Stimulated activated CD4-positive, alpha-beta T cell treated with anti-CD3 and anti-CD28 coated beads, Interleukin-15, amount 100 ng/mL, for 24 hours (primary cell): ENCODE results near the gene MYH10.
"Not testable (repeated sequence)": the region's sequence is repeated elsewhere in the genome, so short reads cannot be mapped to it uniquely, and the experiment has no call there.

Experiments
- DNase-seq: peaks from one replicate; pipeline ENCODE4 v3.0.0-alpha.2; 2020

Gene MYH10

DNA sequence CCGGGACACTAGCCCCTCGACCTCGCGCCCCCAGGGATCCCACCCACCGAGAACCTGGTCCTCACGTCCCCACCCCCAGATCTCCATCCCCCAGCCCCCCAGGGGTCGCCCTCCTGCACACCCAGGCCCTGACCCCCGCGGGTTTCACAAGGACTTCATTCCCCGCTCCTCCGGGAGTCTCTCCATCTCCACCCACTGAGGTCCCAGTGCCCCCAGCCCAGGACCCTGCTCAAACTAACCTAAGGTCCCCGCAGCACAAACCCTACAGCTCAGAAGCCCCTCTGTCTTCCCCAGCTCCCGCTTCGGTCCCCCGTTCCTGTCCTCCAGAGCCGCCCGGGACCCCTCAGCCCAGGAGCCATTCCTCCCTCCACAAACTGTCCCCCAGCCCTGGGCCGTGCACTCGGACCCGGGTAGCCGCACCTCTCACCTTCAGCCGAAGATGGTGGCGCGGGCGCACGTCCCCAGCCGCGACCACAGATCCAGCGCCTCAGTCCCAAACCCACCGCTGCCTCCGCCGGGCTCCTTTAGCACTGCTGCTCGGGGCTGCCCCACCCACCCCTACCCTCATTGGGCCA, at the start of gene MYH10:
MYH10 (minus strand) TSS at position 499 of the 575 bp plus-strand sequence. CDS start 7,479 bp downstream, outside the sequence.
- DNase-seq, result no peak

DNA sequence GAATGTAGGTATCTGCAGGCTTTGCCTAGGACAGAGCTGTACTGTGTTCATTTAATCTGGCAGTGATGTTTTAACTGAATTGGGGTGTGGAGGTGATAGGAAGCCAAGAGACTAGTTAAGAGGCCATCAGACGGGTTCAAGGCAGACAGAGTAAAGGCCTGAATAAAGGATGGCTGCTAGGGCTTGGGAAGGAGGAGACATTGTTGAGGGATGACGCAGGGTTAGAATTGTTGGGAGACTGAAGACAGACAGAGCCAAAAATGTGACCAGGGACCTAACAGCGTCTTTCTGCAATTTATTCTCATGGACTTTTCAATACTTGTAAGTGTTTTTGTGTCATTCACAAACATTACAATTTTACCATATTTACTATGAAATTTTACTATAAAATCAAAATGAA, 48.6 kb upstream of the MYH10 start:
- no peak for DNase-seq

DNA sequence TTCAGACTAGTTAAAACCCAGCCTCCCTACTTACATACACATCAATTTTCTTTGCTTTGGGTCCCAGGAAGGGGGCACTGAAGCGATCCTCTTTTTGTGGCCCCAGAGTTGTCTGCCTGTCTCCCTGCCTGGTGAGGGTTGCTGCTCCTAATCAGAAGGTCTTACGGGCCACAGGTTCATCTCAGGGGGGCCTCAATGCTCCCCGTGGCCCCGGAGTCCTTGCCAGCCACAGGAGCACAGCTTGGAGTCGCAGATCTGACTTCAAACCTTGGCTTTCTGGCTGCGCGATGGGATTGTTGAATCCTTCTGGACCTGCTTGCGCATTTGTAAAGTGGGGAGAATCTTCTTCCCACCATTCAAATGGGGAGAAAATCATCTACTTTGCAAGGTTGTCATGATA, 44.8 kb upstream of the MYH10 start:
- DNase-seq, result no peak

DNA sequence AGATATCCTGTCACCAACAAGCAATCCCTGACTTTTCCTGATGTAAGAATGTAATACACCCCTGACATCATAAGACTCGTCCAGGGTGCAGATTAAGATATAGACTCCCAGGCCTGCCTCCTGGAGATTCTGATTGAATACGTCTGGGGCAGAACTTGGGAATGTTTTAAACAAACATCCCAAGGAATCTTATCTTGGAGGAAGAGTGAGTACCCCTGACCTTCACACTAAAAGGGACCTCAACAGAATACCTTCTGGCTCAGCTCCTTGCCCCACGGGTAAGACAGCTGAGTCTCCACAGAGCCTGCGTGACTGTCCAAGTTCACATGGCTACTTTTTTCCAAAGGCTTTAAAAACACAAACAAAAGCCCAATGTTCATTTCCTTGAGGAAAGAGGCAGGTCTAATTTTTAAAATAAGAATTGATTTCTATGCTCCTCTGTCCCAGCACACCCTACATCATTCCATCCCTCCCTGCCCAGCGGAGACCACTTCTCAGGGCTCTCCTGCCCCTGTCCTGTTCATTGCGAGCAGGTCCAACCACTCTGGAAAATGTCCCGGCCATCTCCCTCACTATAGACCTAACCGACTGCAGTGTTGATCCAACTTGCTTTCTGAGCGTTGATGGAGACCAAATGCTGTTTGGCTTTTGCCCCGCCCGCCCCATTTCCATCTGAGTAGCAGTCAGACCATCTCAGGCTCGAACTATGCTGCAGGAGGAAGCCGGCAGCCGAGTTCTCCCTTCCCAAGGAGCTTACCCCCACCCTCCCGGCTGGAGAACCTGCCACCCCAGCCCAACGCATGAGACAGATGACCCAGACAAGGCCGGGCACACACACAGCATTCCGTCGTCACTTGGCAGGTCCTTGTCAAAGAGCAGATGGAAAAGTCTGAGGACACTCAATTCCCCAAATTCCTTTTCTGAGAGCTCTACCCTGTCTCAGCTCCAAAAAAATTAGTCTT, 44.1 kb upstream of the MYH10 start:
- no peak for DNase-seq

DNA sequence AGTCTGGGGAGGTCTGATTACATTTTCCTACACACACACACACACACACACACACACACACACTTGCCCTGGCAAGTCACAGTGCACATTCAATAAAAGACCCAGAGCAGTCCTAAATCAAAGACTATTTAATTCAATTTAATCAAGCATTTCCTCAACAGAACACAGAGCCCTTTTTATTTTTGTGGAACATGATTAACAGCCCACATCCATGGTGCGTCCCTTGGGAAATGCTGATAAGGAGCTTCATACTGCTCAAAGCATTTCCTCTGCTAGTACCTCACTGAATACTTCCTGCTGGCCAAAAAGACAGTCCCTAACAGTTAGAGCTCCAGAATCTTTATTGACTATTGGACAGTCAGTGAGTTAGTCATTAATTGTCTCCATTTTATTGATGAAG, 43.1 kb upstream of the MYH10 start:
- no peak for DNase-seq

DNA sequence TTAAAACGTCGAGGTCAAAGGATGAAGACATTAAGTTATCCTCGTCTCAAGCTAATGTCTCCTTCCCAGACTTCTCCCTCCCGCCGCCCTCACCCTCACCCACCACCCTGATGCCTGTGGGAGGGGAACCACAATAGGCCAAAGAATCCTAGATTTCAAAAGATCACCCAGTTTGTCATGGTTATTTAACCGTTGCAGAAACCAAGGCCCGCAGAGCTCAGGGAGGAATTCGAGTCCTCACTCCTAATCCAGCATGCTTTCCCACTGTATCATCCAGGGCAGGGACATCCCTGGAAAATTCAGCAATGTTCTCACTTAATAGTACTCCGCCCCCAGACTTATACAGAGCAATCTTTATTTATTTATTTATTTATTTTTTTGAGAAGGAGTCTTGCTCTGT, 41.8 kb upstream of the MYH10 start:
- no peak for DNase-seq

DNA sequence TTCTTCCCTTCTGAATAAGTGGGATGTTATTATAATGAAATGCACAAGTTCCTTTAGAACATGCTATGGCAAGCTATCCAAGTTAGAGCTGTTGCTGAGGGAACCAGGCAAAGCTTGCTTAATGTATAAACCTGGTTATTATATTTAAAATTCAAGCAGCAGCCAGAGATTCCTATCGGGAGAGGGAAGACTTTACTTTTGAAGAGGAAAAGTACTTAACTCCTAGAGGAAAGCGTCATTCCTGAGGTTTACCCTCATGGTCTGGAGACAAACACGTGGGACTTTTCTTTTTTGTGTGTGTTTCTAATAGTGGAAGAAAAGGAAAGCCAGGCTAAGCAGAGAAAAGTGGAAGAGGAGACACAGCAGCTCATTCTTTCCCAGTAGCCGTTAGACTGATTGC, 39.9 kb upstream of the MYH10 start:
- DNase-seq, result no peak

DNA sequence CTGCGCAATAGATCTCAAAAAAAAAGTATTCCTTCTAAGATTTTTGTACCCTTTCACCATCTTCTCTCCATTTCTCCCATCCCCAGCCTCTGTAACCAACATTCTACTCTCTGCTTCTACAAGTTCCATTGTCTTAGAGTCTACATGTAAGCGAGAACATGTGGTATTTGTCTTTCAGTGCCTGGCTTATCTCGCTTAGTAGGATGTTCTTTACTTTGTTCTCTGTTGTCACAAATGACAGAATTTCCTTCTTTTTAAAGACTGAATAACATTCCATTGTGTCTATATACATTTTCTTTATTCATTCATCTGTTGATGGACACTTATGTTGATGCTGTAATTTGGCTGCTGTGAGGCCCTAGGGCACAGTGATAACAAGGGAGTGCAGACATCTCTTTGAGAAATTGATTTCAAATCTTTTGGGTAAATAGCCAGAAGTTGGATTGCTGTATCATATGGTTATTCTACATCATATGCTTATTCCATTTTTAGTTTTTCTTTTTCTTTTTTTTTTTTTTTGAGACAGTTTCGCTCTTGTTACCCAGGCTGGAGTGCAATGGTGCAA, 37.7 kb upstream of the MYH10 start:
- DNase-seq, result no peak

DNA sequence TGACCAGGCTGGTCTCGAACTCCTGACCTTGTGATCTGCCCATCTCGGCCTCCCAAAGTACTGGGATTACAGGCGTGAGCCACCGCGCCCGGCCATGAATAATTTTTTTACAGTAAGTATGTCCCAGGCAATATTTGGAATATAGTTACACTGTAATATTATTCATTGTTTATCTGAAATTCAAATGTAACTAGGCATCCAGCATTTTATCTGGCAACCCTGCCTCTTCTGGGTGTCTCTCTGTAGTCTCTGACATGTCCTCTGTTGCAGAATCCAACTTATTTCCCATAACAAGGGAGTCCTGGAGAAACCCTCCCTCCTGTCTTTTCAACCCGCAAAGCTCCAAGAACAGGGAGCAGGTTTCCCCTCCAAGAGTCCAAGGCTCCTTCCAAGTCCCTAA, 36.9 kb upstream of the MYH10 start:
- DNase-seq, result no peak

DNA sequence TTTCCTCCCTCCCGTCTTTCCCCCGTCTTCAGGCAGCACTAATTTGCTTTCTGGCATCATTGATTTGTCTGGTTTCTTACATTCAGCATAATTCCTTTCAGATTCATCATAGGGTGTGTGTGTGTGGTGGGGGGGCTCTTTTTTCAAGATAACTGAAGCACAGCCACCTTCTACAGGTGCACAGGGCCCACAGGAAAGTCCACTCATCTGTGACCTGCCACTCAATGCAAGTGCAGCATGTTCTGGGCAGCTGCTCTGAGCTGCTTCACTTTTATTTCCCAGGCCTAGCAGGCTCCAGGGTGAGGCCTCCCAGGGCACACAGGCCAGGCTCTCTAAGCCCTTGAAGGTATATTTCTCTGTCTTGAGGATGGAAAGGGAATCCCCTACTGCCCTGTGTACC, 35.2 kb upstream of the MYH10 start:
- DNase-seq, result no peak

DNA sequence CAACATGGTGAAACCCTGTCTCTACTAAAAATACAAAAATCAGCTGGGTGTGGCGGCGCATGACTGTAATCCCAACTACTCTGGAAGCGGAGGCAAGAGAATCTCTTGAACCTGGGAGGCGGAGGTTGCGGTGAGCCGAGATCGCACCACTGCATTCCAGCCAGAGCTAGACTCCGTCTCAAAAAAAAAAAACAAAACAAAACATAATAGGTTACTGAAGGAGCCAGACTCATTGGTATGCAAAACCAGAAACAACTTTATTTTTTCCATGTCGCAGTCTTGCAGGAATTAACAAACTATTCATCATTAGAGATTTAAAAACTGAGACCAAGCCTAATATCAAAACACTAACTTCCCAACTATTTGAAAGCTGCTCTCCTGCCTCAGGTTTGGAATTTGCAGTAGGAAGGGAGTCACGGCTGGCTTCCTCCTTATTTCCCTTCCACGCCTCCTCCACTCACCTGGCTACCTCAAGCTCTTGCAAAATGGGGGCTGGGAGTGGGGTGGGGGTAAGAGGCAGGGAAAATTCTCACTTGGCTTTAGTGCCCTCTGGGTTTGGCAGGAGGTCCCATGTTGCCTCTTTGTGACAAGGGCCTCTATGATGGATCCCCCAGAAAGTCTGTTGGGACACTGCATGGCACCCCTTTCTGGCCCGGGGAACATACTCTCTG, 34.1 kb upstream of the MYH10 start:
- no peak for DNase-seq

DNA sequence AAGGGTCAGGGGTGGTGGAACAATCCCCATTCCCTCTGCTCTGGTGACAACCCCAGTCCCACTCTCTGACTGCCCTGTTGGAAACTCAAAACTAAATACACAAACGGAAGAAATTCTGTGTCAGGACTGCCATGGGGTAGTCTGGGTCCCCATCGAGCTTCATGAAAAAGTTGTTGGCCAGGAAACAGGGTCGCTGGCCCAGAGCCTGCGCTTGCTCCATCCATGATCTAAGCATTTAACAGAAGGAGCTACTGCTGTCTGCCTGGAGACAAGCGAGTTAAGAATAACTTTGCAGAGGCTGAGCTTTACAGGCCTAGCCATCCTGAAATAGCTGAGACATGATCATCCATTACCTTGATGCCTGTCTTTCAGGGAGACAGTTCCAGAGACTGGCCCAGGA, 32.4 kb upstream of the MYH10 start:
- no peak for DNase-seq

DNA sequence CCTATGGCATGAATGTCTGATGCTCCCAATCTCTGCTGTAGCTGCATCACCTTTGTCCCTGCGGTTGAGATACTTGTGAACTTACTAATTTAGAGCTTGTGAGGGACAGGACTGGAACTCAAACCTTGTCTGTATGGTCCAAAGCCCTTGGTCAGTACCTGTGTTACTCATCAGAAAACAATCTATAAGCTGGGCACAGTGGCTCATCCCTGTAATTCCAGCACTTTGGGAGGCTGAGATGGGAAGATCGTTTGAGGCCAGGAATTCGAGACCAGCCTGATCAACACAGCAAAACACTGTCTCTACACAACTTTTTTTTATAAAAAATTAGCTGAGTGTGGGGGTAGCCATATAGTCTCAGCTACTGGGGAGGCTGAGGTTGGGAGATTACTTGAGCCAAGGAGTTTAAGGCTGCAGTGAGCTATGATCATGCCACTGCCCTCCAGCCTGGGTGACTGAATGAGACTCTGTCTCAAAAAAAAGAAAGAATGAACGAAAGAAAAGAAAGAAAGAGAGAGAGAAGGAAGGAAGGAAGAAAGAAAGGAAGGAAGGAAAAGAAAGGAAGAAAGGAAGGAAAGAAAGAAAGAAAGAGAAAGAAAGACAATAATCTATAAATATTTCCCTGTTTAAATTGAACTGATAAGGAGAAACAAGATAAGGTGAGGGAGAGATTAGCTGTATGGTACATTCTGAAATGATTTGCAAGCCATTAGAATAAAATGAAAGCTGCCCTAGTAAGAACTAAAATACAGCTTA, 31.7 kb upstream of the MYH10 start:
- no peak for DNase-seq

DNA sequence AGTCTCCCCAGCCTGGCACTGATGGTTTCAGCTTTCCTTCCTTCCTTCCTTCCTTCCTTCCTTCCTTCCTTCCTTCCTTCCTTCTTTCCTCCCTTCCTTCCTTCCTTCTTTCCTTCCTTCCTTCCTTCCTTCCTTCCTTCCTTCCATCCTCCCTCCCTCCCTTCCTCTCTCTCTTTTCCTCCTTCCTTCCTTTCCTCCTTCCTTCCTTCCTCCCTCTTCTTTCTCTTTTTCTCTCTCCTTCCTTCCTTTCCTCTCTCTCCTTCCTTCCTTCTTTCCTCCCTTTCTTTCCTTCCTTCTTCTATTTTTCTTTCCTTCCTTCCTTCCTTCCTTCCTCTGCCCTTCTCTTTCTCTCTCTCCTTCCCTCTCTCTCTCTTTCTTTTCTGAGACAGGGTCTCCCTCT, 30.2 kb upstream of the MYH10 start:
- not testable (repeated sequence) for DNase-seq

DNA sequence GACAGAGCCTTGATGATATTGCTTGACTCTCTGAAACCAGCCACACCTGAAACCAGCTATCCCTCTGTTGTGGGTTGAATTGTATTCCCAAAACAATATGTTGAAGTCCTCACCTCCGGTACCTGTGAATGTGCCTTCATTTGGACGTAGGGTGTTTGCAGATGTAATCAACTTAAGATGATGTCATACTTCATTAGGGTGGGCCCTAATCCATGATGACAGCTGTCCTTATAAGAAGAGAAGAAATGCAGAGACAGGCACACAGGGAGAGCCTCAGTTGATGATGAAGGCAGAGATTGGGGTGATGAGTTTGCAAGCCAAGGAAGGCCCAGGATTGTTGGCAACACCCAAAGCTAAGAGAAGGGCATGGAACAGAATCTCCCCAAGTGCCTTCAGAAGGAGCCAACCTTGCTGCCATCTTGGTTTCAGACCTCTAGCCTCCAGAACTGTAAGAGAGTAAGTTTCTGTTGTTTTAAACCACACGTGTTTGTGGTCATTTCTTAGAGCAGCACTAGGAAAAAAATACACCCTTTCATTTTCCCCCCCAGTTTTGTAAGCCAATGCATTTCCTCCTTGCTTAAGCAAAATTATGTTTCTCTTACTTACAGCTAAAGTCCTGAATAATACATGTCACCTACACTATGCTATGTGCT, 29.4 kb upstream of the MYH10 start:
- DNase-seq, result no peak

DNA sequence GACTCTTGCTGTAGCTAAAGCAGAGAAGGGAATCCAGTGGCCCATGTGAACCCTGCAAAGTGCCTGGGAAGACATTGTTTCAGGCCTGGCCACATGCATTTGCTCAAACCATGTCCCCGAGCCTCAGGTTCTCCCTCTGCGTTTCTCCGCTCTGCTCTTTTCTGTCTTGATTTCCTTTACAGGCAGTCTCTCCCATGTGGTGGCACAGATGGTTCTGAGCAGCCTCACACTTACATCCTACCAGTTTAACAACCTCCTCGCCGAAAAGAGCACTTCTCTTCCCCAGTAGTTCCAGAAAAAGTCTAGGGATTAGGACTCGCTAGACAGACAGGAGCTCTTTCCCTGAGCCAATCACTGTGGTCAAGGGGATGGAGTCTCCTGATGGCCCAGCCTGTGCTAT, 28.3 kb upstream of the MYH10 start:
- DNase-seq, result no peak

DNA sequence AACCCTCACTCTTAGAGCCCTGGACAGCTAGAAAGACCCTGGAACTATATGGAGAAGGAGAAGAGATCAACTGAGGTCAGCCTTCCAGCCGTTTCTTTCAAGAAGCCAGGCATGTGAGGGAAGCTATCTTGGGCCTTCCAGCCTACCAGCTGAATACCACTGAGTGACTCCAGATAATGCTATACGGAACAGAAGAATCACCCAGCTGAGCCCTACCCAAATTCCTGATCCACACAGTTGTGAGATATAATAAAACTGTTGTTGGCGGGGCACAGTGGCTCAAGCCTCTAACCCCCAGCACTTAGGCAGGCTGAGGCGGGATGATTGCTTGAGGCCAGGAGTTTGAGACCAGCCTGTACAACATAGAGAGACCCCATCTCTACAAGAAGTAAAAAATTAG, 26.2 kb upstream of the MYH10 start:
- DNase-seq, result no peak

DNA sequence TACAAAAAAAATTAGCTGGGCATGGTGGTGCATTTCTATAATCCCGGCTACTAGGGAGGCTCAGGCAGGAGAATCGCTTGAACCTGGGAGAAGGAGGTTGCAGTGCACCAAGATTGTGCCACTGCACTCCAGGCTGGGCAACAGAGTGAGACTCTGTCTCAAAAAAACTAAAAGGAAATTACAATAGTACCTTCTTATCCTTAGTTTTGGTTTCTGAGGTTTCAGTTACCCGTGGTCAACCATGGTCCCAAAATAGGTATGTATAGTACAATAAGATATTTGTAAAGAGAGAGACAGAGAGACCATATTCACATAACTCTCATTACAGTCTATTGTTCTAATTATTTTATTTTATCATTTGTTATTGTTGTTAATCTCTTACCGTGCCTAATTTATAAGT, 24.3 kb upstream of the MYH10 start:
- DNase-seq, result no peak

DNA sequence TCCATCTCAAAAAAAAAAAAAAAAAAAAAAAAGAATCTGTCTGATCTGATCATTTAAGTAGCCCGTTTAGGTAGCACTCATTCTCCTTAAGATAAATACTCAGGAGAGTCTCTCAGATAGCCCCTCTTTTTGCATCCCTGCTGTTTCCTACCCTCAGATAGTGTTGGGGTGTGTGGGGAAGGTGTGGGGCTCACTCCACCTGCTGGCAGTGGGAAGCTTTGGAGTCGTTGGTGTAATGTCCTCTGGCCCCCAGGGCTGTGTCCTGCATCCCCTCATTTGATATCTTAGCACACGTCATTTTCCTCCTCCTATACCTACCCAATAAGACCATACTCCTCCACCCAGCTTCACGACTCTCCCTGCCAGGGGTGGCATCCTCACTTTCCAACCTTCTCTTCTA, 20.5 kb upstream of the MYH10 start:
- DNase-seq, result no peak

DNA sequence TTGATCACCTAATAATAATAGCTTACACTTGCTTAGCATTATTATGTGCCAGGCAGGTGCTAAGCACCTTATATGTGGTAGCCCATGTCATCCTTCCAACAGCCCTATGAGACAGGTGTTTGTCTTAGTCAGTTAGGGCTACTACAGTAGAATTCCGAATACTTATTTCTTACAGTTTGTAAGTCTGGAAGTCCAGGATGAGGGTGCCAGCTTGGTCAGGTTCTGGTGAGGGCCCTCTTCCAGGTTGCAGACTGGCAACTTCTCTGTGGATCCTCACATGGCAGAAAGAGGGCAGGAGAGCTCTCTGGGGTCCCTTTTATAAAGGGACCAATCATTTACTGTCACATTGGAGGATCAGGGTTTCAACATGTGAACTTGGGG, 19.6 kb upstream of the MYH10 start:
- no peak for DNase-seq

DNA sequence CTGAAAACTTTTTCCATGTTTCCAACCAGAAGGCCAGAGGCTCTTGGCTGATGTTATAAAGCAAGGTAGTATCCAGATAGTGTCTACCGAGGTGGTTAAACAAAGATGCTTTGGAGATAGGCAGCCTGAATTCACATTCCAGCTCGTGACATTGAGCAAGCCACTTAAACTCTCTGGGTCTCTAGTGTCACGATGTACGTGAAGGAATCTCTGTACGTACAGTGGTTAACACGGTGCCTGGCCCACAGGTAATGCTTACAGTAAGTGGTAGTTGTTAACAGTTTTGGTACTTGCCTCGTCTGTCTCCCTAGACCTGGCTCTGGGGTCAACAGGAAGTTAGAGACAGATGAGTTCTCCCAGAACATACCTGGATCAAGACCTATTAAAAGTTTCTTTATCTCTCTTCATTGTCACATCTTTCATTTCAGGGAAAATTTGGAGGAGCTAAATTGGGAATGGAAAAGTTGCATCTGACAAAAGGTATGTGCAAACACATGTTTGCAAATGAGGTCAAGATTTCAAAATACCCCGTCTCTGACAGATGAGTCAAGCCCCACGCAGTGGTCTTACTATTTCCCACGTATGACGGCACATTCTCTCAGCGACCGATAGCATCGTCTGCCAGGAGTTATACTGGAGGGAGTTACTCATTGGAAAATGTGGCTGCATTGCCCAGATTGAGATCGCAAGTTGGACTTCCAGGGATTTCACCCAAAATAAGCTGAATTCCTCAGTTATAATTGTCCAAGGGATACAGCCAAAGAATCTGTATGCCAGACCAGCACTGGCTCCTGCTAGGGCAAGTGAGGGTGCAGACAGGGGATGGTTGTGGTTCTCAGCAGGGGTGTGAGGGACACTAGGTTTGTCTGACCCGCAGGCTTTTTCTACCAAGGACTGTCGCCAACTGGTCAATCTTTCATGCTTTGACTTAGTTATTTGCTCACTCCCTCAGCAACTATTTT, 18.9 kb upstream of the MYH10 start:
- DNase-seq, result no peak
